ENCODE measurements around the gene ZNF385A.
"Not testable (repeated sequence)": the region's sequence is repeated elsewhere in the genome, so short reads cannot be mapped to it uniquely, and the experiment has no call there.

ZNF385A gene

GRCh38 chr12:54358191-54358944 lies 26.2 kb downstream of the ZNF385A start:
- TF ChIP-seq CTCF (IDR thresholded peaks at IDR 0.05; ENCODE audit: insufficient read depth, missing control alignments) = no peak
- no peak for DNase-seq (ENCODE audit: insufficient read length, low spot score)
- FAIRE-seq = no peak

- TF ChIP-seq CTCF (IDR thresholded peaks at IDR 0.05; ENCODE audit: insufficient read depth, missing control alignments) = no peak
- FAIRE-seq (no peak), DNase-seq (ENCODE audit: insufficient read length, low spot score) (no peak)
Measured at GRCh38 chr12:54357506-54358190, 26.9 kb downstream of the ZNF385A start.

GRCh38 chr12:54356951-54357356 lies 27.6 kb downstream of the ZNF385A start:
- TF ChIP-seq CTCF (IDR thresholded peaks at IDR 0.05; ENCODE audit: insufficient read depth, missing control alignments) = no peak
- FAIRE-seq = no peak
- no peak for DNase-seq (ENCODE audit: insufficient read length, low spot score)

- no peak for TF ChIP-seq CTCF (IDR thresholded peaks at IDR 0.05; ENCODE audit: insufficient read depth, missing control alignments)
- FAIRE-seq (no peak), DNase-seq (ENCODE audit: insufficient read length, low spot score) (no peak)
Measured at GRCh38 chr12:54356228-54356627, 28.3 kb downstream of the ZNF385A start.

GRCh38 chr12:54355104-54355815 lies 29.3 kb downstream of the ZNF385A start:
- DNase-seq (ENCODE audit: insufficient read length, low spot score) = no peak
- FAIRE-seq = no peak
- no peak for TF ChIP-seq CTCF (IDR thresholded peaks at IDR 0.05; ENCODE audit: insufficient read depth, missing control alignments)

GRCh38 chr12:54354271-54354670 lies 30.3 kb downstream of the ZNF385A start:
- not testable (repeated sequence) for DNase-seq (ENCODE audit: insufficient read length, low spot score); FAIRE-seq

GRCh38 chr12:54352891-54353874 lies 31.4 kb downstream of the ZNF385A start:
- FAIRE-seq (no peak), DNase-seq (ENCODE audit: insufficient read length, low spot score) (no peak)
- TF ChIP-seq CTCF (IDR thresholded peaks at IDR 0.05; ENCODE audit: insufficient read depth, missing control alignments) = no peak

All from D721Med (cell line).